Endodermal cell (in vitro differentiated cells): ENCODE results near the gene BAIAP2L2. TPM values are rescaled to one million over a fixed set of nuclear protein-coding genes. Genes with fewer than 3 reads are reported as not detected.

Experiments
- DNase-seq: peaks from one replicate; pipeline ENCODE4 v3.0.0-alpha.2; 2017
- H3K27ac ChIP-seq: 2 replicates; pipeline ENCODE4 v1.5.1; 2013; ENCODE audit warnings: mild to moderate bottlenecking, low read depth, low read length, moderate library complexity
- H3K27me3 ChIP-seq: 2 replicates; pipeline ENCODE4 v1.6.1; 2013; ENCODE audit warnings: mild to moderate bottlenecking, low read length, moderate library complexity; ENCODE audit not compliant: insufficient read depth, control insufficient read depth, poor library complexity, severe bottlenecking
- H3K36me3 ChIP-seq: 2 replicates; pipeline ENCODE4 v1.7.0; 2013; ENCODE audit warnings: mild to moderate bottlenecking, low read length, moderate library complexity; ENCODE audit not compliant: control insufficient read depth, insufficient read depth
- H3K4me1 ChIP-seq: one replicate; pipeline ENCODE4 v1.7.0; 2013; ENCODE audit warnings: low read length; ENCODE audit not compliant: control insufficient read depth, insufficient read depth
- H3K4me3 ChIP-seq: 2 replicates; pipeline ENCODE4 v1.5.1; 2013; ENCODE audit warnings: mild to moderate bottlenecking, low read length, moderate library complexity
- H3K9ac ChIP-seq: 2 replicates; pipeline ENCODE4 v1.6.1; 2013; ENCODE audit warnings: mild to moderate bottlenecking, low read length, moderate library complexity; ENCODE audit not compliant: poor library complexity, severe bottlenecking; ENCODE audit errors: extremely low read depth
- H3K9me3 ChIP-seq: 2 replicates; pipeline ENCODE4 v1.6.1; 2013; ENCODE audit warnings: mild to moderate bottlenecking, low read length, moderate library complexity; ENCODE audit not compliant: control insufficient read depth
- H3K27ac Mint-ChIP-seq: 2 replicates; pipeline ENCODE4 v1.8.0; 2020; ENCODE audit warnings: mixed read lengths
- H3K27me3 Mint-ChIP-seq: 2 replicates; pipeline ENCODE4 v1.8.0; 2021; ENCODE audit warnings: mild to moderate bottlenecking, mixed read lengths; ENCODE audit not compliant: insufficient read depth
- H3K36me3 Mint-ChIP-seq: 2 replicates; pipeline ENCODE4 v1.8.0; 2020; ENCODE audit warnings: low read depth, mixed read lengths
- H3K4me1 Mint-ChIP-seq: 2 replicates; pipeline ENCODE4 v1.8.0; 2020; ENCODE audit warnings: mixed read lengths
- H3K4me3 Mint-ChIP-seq: 2 replicates; pipeline ENCODE4 v1.8.0; 2020; ENCODE audit warnings: mild to moderate bottlenecking, moderate library complexity, mixed read lengths
- H3K9me3 Mint-ChIP-seq: 2 replicates; pipeline ENCODE4 v1.8.0; 2020; ENCODE audit warnings: mild to moderate bottlenecking, mixed read lengths
- WGBS, 2 experiments: methylation state at CpG; one replicate each; pipeline versions ENCODE4 v1.1.5 to v1.1.7; 2013; ENCODE audit warnings: missing lambda C conversion rate in 2 of 2, mixed read lengths in 1 of 2; ENCODE audit not compliant: insufficient coverage in 1 of 2, insufficient read length in 1 of 2; 5-methylcytosine and 5-hydroxymethylcytosine counted together
- total RNA-seq, 2 donors: library from RNA; stranded (reverse); fragmentation: NEBNext Ultra II Directional in 1 of 2; extraction: Animal tissue kit (Norgen Biotek cat#: 25700) in 1 of 2; gene quantifications; 2 replicates in 1 of 2; 3 replicates in 1 of 2; pipeline ENCODE4 v1.2.1, GENCODE V29; 2021
- TF ChIP-seq, protein P1 (sequence below): fragments of 200-600 bp; sonication (generic); conservative IDR thresholded peaks from 2 replicates; pipeline ENCODE4 v1.5.0; 2021; ENCODE audit warnings: antibody characterized with exemption, mild to moderate bottlenecking

Gene BAIAP2L2
- total RNA-seq, 2 donors from 2014 or later, result 1.4 to 3.7 TPM

GRCh38 chr22:38051900-38052862 lies 58.3 kb downstream of the BAIAP2L2 start:
- no peak overlapping the region for H3K27ac ChIP-seq
- peaks cover 6% of the 10 kb centered on the region for H3K4me1 ChIP-seq
- Mint-ChIP-seq H3K27ac (peak overlapping the region; percentile 74), H3K27me3 (peaks cover 11% of the 10 kb centered on the region), H3K9me3 (no peaks in the 10 kb centered on the region), H3K36me3 (no peaks in the 10 kb centered on the region), H3K4me1 (no peaks in the 10 kb centered on the region), H3K4me3 (no peak overlapping the region)
- peak; percentile 96 for DNase-seq
- TF ChIP-seq, protein P1, sequence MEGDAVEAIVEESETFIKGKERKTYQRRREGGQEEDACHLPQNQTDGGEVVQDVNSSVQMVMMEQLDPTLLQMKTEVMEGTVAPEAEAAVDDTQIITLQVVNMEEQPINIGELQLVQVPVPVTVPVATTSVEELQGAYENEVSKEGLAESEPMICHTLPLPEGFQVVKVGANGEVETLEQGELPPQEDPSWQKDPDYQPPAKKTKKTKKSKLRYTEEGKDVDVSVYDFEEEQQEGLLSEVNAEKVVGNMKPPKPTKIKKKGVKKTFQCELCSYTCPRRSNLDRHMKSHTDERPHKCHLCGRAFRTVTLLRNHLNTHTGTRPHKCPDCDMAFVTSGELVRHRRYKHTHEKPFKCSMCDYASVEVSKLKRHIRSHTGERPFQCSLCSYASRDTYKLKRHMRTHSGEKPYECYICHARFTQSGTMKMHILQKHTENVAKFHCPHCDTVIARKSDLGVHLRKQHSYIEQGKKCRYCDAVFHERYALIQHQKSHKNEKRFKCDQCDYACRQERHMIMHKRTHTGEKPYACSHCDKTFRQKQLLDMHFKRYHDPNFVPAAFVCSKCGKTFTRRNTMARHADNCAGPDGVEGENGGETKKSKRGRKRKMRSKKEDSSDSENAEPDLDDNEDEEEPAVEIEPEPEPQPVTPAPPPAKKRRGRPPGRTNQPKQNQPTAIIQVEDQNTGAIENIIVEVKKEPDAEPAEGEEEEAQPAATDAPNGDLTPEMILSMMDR, result peak; percentile 99
- H3K27me3 ChIP-seq, result no peaks in the 10 kb centered on the region
- no peaks in the 10 kb centered on the region for H3K9me3 ChIP-seq
- no peak overlapping the region for H3K4me3 ChIP-seq
- 38 to 50% methylated on average over 22 to 27 of the region's 30 CpGs for WGBS, 2 experiments
- H3K36me3 ChIP-seq, result no peaks in the 10 kb centered on the region
- H3K9ac ChIP-seq, result no peak overlapping the region

GRCh38 chr22:38051261-38051660 lies 59.2 kb downstream of the BAIAP2L2 start:
- Histone ChIP-seq H3K9me3 (no peaks in the 10 kb centered on the region), H3K27me3 (no peaks in the 10 kb centered on the region), H3K27ac (no peak overlapping the region), H3K4me3 (no peak overlapping the region), H3K4me1 (peaks cover 6% of the 10 kb centered on the region), H3K36me3 (no peaks in the 10 kb centered on the region), H3K9ac (no peak overlapping the region)
- H3K9me3 Mint-ChIP-seq, result no peaks in the 10 kb centered on the region
- TF ChIP-seq, protein P1, result peak; percentile 30
- DNase-seq, result no peak
- H3K27ac Mint-ChIP-seq, result no peak overlapping the region
- peaks cover 11% of the 10 kb centered on the region for H3K27me3 Mint-ChIP-seq
- no peaks in the 10 kb centered on the region for H3K4me1 Mint-ChIP-seq
- no peaks in the 10 kb centered on the region for H3K36me3 Mint-ChIP-seq
- no peak overlapping the region for H3K4me3 Mint-ChIP-seq
- 81 to 93% methylated on average over 5 to 8 of the region's 8 CpGs for WGBS, 2 experiments

DNA sequence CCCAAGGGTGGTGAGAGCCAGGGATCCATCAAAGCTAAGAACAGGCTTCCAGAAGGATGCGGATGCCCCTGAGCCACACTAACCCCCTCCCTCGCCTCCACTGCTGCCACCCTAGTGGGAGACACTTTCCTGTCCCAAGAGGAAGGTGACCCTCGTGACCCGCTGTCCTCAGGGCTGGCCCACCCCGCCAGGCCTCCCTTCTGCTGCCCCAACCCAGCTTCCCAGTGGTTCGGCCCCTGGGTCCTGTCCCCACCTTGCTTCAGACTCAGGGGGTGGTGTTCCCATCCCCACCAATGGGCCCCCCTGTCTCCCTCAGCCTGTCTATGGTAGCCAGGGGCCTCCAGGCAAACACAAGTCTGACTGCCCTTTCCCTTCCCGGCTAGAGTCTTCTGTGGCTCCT lies 59.8 kb downstream of the BAIAP2L2 start:
- H3K27ac ChIP-seq, result no peak overlapping the region
- Mint-ChIP-seq H3K9me3 (no peaks in the 10 kb centered on the region), H3K36me3 (no peaks in the 10 kb centered on the region), H3K27me3 (peaks cover 11% of the 10 kb centered on the region), H3K4me3 (no peak overlapping the region), H3K27ac (no peak overlapping the region), H3K4me1 (no peaks in the 10 kb centered on the region)
- no peak overlapping the region for H3K9ac ChIP-seq
- peaks cover 6% of the 10 kb centered on the region for H3K4me1 ChIP-seq
- no peaks in the 10 kb centered on the region for H3K9me3 ChIP-seq
- no peaks in the 10 kb centered on the region for H3K27me3 ChIP-seq
- WGBS, 2 experiments, result 94 to 100% methylated on average over 1 to 7 of the region's 7 CpGs
- TF ChIP-seq, protein P1, result no peak
- no peak for DNase-seq
- H3K4me3 ChIP-seq, result no peak overlapping the region
- H3K36me3 ChIP-seq, result no peaks in the 10 kb centered on the region
